GM13977 (cell line): ENCODE measurements around the gene YOD1.

Experiments used
- DNase-seq: peaks from one replicate; pipeline ENCODE4 v3.0.0; 2012; ENCODE audit warnings: low spot score
- in situ Hi-C: fragments of 300-500 bp; cut with MboI; formaldehyde crosslinking; loops from one replicate; pipeline ENCODE4 v1.12.0; 2022; ENCODE audit warnings: low sequenced_read_pairs, low pct_unique_long_range_greater_than_20kb, mixed read lengths, inconsistent platforms; ENCODE audit not compliant: unreplicated experiment
- TF ChIP-seq, protein P1 (sequence below): IDR thresholded peaks from 2 replicates; pipeline ENCODE4 v1.5.1; 2012; ENCODE audit warnings: mild to moderate bottlenecking, control low read depth; ENCODE audit not compliant: insufficient read depth; ENCODE audit errors: extremely low read depth, missing control alignments

YOD1 gene

DNA sequence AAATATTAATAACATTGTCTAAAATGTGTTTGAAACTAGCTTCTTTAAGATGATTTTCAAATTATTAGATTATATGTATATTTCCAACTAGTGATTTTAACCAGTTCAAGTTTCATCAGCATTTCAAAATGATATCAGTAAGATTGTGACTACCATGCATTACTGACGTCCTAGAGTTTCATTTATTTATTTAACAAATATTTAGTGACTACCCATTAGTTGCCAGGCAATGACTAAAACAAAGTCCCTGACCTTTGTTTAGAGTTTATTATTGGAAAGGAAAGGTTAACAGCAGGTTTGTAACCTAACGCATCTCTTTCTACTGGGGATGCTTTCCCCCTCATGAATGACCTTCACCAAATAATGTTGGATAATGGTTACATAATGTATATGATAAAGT lies 30.1 kb upstream of the YOD1 start:
- in situ Hi-C loops: loop anchor here (25.0 kb wide), 1 partner anchor 406 kb away; the partner anchor contains the start of gene CR1
- DNase-seq: no peak
- TF ChIP-seq, protein P1, sequence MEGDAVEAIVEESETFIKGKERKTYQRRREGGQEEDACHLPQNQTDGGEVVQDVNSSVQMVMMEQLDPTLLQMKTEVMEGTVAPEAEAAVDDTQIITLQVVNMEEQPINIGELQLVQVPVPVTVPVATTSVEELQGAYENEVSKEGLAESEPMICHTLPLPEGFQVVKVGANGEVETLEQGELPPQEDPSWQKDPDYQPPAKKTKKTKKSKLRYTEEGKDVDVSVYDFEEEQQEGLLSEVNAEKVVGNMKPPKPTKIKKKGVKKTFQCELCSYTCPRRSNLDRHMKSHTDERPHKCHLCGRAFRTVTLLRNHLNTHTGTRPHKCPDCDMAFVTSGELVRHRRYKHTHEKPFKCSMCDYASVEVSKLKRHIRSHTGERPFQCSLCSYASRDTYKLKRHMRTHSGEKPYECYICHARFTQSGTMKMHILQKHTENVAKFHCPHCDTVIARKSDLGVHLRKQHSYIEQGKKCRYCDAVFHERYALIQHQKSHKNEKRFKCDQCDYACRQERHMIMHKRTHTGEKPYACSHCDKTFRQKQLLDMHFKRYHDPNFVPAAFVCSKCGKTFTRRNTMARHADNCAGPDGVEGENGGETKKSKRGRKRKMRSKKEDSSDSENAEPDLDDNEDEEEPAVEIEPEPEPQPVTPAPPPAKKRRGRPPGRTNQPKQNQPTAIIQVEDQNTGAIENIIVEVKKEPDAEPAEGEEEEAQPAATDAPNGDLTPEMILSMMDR: no peak

DNA sequence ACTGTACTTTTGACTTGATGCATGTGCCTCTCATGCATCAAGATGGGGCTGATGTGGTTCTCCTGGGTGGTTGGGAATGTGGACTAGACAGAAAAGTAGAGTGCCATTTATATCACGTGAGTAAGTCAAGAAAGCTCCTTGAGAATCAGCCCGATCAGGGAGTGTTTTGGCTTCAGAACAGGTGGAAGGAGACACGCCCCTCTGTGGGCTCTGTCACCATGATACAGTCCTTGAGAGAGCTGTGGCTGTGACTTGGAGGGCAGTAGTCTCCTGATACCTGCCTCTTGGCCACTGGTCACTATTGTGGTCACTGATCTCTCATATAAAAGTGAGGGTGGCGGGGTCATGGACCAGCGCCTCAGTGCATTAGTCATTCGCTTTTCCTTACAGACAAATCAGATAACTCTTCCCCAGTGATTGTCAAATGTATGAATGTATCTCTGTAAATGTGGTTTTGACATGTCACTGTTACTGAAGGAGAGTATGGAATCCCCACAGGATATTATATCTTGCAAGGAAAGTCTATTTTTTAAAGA lies 28.8 kb upstream of the YOD1 start:
- DNase-seq: no peak
- TF ChIP-seq, protein P1: no peak
- in situ Hi-C loops: loop anchor here (10.0 to 25.0 kb wide), 2 partner anchors 325 to 408 kb away; partner anchors contain the start of gene CR1

DNA sequence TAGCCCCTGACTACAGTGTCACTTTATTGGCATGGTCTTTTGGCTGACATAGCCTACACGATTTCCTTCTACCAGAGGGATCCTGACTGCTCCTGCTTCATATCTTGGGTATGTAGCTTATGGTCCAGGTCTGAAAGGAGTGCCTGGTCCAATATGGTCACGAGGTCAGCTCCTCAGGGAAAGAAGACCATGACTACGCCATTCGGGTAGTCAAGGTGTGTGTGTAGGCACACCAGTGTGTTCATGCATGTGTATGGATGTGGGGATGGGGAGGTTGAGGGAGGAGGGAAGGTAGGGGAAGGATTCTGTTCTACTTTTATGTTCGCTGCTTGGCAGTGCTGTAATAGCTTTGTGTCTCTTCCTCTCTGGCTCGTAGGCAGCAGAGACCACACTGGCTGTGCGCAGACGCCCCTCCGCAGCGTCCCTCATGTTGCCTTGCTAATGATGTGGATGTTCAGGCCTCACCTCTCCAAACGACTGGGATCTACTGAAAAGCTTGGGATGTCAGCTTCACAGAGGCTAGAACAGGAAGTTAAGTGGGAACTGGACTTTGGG lies 27.6 kb upstream of the YOD1 start:
- DNase-seq: no peak
- TF ChIP-seq, protein P1: no peak
- in situ Hi-C loops: loop anchor here (10.0 to 25.0 kb wide), 2 partner anchors 326 to 409 kb away; partner anchors contain the start of gene CR1

DNA sequence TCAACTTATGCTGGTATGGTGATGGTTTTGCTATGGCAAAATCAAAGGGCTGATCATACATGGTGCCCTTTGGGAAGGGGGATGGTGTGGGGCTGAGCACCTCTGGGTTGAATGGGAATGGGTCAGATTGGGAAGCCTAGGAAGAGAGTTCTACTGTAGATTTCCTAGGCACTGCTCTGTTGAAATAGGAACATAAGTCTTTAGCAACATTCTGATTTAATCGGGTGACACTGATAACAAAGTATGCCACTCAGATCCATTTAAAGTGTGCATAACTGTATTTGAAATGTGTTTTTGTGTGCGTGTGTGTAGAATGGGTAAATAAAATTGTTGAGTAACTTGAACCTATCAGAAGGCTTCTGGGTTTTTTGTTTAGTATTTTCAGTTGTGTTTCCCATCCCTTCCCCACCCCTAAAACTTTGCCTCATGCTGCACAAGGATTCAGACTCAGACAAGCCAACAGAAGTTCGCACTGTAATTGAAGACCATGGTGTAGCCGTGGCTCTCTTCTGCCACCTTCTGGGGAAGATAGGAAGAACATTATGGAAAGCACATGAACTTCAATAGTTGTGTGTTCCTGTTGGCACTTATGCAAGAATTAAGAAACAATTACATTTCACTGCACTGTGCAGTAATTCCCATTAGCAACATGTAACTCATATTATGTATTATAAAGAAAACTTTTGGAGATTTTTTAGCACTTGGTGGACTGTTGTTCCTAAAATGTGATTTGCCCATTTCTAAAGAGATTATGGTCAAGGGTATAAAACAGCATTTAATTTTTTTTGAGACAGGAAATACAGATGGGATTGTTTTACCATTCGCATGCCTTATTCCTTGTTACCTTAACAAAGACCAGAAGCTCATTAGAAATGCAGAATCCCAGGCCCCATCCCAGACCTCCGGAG lies 26.7 kb upstream of the YOD1 start:
- TF ChIP-seq, protein P1: peak; percentile 83
- in situ Hi-C loops: loop anchor here (10.0 to 25.0 kb wide), 2 partner anchors 327 to 410 kb away; partner anchors contain the start of gene CR1
- DNase-seq: peak; percentile 60

DNA sequence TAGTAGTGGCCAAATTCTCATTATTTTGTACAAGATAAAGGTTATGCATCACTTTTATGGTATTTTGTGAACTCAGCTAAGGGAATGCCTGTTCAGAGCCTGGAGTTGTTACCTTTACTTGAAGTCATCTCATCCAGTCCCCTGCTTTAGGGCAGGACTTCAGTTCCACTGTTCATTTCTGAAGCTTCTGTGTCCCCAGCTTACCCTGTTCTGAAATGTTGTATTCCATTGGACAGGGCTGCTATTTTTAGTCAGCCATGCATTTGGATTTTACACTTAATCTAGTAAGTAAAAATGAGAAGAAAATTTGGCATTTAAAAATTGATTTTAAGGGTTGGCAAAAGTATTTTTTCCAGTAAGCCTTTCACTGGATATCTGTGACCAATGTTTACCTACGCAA lies 26.0 kb upstream of the YOD1 start:
- no peak for DNase-seq
- in situ Hi-C loops: loop anchor here (10.0 to 25.0 kb wide), 2 partner anchors 328 to 410 kb away; partner anchors contain the start of gene CR1
- TF ChIP-seq, protein P1: no peak

DNA sequence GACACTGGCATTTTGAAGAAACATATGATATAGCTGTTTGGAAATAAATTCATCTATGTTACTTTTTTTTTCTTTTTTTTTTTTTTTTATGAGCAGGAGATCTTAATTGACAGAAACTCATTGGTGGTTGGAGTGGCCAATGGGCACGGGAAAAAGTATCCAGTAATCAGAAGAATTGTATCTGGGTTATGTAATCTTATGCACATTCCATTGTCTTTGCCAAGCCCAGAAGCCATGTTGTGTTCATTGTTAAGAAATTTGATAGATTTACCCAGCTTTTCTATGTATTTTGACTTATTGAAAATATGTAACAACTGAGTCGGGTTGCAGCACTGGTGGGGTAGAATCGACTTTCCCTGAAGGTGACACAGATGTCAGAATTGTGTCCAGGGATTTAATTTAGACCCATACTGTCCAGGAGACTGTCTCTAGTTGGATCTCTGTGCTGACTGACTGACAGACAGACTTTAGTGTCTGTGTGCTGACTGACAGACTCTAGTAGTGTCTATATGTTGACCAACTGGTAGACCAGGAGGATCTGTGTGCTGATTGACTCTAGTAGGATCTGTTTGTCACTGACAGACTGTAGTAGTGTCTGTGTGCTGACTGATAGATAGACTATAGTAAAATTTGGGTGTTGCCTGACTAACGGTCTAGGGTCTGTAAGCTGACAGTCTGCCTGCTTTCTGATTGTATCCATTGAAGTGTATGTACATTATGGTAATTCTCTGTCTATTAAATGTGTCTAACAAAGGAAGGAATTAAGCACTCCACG lies 25.4 kb upstream of the YOD1 start:
- no peak for DNase-seq
- TF ChIP-seq, protein P1: no peak
- in situ Hi-C loops: loop anchor here (10.0 to 25.0 kb wide), 2 partner anchors 328 to 411 kb away; partner anchors contain the start of gene CR1
